Calu3 (cell line): ENCODE data around the gene MRPL58. TPM values are rescaled to one million over a fixed set of nuclear protein-coding genes. Genes with fewer than 3 reads are reported as not detected.

Source experiments
- BruUV-seq: library from RNA; stranded (reverse); fragments of 400-500 nt; replicated peaks from 2 replicates; lab custom pipeline; 2021; lab: Mats Ljungman, UMichigan
- CTCF ChIA-PET: fragments of 300-600 bp; sonication (Branson Sonifier 250); formaldehyde crosslinking; loops from one replicate; lab custom pipeline; 2022; ENCODE audit warnings: antibody characterized with exemption; lab: Charles Lee
- DNase-seq: peaks from one replicate; pipeline ENCODE4 v3.0.0; 2022
- H3K27ac Mint-ChIP-seq: one replicate; pipeline ENCODE4 v1.8.0; 2022; ENCODE audit warnings: mixed read lengths; ENCODE audit not compliant: unreplicated experiment
- H3K27me3 Mint-ChIP-seq: one replicate; pipeline ENCODE4 v1.8.0; 2022; ENCODE audit warnings: mixed read lengths; ENCODE audit not compliant: unreplicated experiment
- H3K36me3 Mint-ChIP-seq: one replicate; pipeline ENCODE4 v1.8.0; 2022; ENCODE audit warnings: mild to moderate bottlenecking, moderate library complexity, mixed read lengths; ENCODE audit not compliant: insufficient read depth, unreplicated experiment
- H3K4me1 Mint-ChIP-seq: one replicate; pipeline ENCODE4 v1.8.0; 2022; ENCODE audit warnings: mild to moderate bottlenecking, low read depth, mixed read lengths; ENCODE audit not compliant: unreplicated experiment
- H3K4me3 Mint-ChIP-seq: one replicate; pipeline ENCODE4 v1.8.0; 2022; ENCODE audit warnings: mild to moderate bottlenecking, low read depth, moderate library complexity, mixed read lengths; ENCODE audit not compliant: unreplicated experiment
- H3K9me3 Mint-ChIP-seq: one replicate; pipeline ENCODE4 v1.8.0; 2022; ENCODE audit warnings: low read depth, mixed read lengths; ENCODE audit not compliant: unreplicated experiment
- intact Hi-C: fragments of 100-400 bp; cut with micrococcal nuclease; formaldehyde crosslinking; loops from one replicate; pipeline ENCODE4 v1.10.0; 2022; ENCODE audit not compliant: unreplicated experiment
- total RNA-seq: library from RNA; stranded (reverse); gene quantifications from 2 replicates; pipeline ENCODE4 v1.2.3, GENCODE V29; 2022
- TF ChIP-seq, protein P1 (sequence below): fragments of 200-600 bp; IDR thresholded peaks from one replicate; pipeline ENCODE4 v1.8.0; 2022; ENCODE audit warnings: antibody characterized with exemption; ENCODE audit not compliant: unreplicated experiment

MRPL58 gene
- total RNA-seq, 1 experiment from 2014 or later: 49.0 TPM

GRCh38 chr17:75048249-75048878 lies 35.9 kb downstream of the MRPL58 start:
- TSS peak; percentile 48 for BruUV-seq
- intact Hi-C loops: no loop called here
- H3K4me3 Mint-ChIP-seq: peak overlapping the region; percentile 99

GRCh38 chr17:75049057-75049456 lies 36.6 kb downstream of the MRPL58 start:
- Mint-ChIP-seq H3K4me1 (peaks cover 24% of the 10 kb centered on the region), H3K27me3 (no peaks in the 10 kb centered on the region), H3K9me3 (no peaks in the 10 kb centered on the region), H3K4me3 (no peak overlapping the region), H3K27ac (no peak overlapping the region), H3K36me3 (peaks cover 68% of the 10 kb centered on the region)
- no peak for DNase-seq
- CTCF ChIA-PET: interaction anchor here (1.3 kb wide), 1 partner anchor 14 kb away, joined by 3 read pairs; no protein-coding TSS in a partner anchor
- intact Hi-C loops: no loop called here
- BruUV-seq: no TSS peak
- TF ChIP-seq, protein P1, sequence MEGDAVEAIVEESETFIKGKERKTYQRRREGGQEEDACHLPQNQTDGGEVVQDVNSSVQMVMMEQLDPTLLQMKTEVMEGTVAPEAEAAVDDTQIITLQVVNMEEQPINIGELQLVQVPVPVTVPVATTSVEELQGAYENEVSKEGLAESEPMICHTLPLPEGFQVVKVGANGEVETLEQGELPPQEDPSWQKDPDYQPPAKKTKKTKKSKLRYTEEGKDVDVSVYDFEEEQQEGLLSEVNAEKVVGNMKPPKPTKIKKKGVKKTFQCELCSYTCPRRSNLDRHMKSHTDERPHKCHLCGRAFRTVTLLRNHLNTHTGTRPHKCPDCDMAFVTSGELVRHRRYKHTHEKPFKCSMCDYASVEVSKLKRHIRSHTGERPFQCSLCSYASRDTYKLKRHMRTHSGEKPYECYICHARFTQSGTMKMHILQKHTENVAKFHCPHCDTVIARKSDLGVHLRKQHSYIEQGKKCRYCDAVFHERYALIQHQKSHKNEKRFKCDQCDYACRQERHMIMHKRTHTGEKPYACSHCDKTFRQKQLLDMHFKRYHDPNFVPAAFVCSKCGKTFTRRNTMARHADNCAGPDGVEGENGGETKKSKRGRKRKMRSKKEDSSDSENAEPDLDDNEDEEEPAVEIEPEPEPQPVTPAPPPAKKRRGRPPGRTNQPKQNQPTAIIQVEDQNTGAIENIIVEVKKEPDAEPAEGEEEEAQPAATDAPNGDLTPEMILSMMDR: no peak

More at GRCh38 chr17:75048249-75048878, 35.9 kb downstream of the MRPL58 start:
- TF ChIP-seq, protein P1: no peak
- CTCF ChIA-PET: interaction anchor here (0.6 to 1.3 kb wide), 2 partner anchors 13 to 32 kb away, joined by 3 to 7 read pairs; no protein-coding TSS in a partner anchor
- DNase-seq: no peak
- no peaks in the 10 kb centered on the region for H3K27me3 Mint-ChIP-seq
- H3K4me1 Mint-ChIP-seq: peaks cover 24% of the 10 kb centered on the region
- peaks cover 65% of the 10 kb centered on the region for H3K36me3 Mint-ChIP-seq
- no peaks in the 10 kb centered on the region for H3K9me3 Mint-ChIP-seq
- peak overlapping the region; percentile 61 for H3K27ac Mint-ChIP-seq

- TF ChIP-seq, protein P1: no peak
- Mint-ChIP-seq H3K27ac (no peak overlapping the region), H3K4me3 (no peak overlapping the region), H3K27me3 (no peaks in the 10 kb centered on the region), H3K4me1 (peaks cover 22% of the 10 kb centered on the region), H3K36me3 (peaks cover 64% of the 10 kb centered on the region), H3K9me3 (no peaks in the 10 kb centered on the region)
- no peak for DNase-seq
- intact Hi-C loops: no loop called here
- CTCF ChIA-PET: interaction anchor here (0.8 kb wide), 1 partner anchor 14 kb away, joined by 3 read pairs; no protein-coding TSS in a partner anchor
- no TSS peak for BruUV-seq
These were observed 37.2 kb downstream of the MRPL58 start for GRCh38 chr17:75049706-75050105.

GRCh38 chr17:75051941-75052340 lies 39.5 kb downstream of the MRPL58 start:
- BruUV-seq: no TSS peak
- Mint-ChIP-seq H3K27ac (no peak overlapping the region), H3K36me3 (peaks cover 50% of the 10 kb centered on the region), H3K4me1 (peaks cover 10% of the 10 kb centered on the region), H3K9me3 (no peaks in the 10 kb centered on the region), H3K27me3 (no peaks in the 10 kb centered on the region), H3K4me3 (no peak overlapping the region)
- TF ChIP-seq, protein P1: no peak
- DNase-seq: no peak
- intact Hi-C loops: no loop called here
- CTCF ChIA-PET: no interaction called here
